CD4-positive, alpha-beta T cell treated with Interleukin-4 for 1 hour (primary cell): ENCODE results near the gene RBM17.
A peak's percentile ranks its signal among the peaks of the same experiment; 100 is the strongest.
"Not testable (repeated sequence)": the region's sequence is repeated elsewhere in the genome, so short reads cannot be mapped to it uniquely, and the experiment has no call there.

Experiments used
- DNase-seq, 2 donors: peaks; one replicate each; pipeline ENCODE4 v3.0.0-alpha.2; 2020 to 2022

RBM17 gene

DNA sequence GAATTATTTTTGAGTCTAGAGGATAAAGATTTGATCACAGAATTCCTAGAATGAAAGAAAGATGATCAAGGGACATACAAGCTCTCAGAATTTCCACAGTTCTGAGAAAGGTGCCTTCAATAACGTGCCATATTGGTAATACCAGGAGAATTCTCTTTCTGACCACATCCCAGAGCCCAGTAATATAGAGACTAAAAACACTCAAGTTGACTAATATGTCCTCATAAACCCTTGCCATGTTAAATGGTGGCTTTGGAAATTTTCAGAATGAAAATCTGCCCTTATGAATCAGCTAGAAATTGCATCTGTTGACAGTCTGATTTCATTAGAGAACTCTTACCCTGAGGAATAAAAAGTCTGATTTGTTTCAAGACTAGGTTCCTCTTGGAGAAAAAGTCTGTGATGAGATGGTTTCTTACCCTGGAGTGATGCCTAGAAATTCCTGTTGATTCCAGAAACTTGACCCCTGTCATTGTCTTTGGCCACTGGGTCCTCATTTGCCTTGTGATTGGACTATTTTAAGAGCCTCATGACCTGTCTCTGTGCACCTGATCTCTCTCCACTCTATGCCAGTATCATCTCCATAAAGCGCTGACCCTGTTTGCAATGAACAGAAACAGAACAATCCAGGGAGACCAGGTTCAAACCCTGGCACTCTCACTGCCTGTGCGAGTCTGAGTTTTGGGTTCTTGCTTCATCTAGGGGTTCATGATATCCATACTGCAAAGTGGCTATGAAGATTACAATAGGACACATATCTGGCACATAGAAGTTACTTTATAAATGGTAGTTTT is 30.0 kb upstream of the RBM17 start:
- DNase-seq, result no peak

DNA sequence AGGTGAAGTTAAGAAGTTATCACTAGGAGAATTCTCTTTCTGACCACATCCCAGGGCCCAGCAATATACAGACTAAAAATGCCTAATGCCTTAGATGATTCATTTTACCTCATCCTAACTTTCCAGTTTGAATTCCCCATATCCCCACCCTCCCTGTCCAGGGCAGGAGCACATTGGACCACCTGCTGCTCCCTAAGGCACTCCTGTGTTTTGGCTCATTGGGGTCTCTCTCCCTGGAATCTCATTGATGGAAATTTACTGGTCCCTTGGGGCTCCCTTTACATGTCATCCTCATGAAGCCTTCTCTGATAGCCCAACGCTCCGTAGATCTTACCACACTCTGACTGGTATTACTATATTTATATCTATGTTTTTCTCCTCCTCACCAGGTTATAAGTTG is 29.3 kb upstream of the RBM17 start:
- DNase-seq, result no peak

DNA sequence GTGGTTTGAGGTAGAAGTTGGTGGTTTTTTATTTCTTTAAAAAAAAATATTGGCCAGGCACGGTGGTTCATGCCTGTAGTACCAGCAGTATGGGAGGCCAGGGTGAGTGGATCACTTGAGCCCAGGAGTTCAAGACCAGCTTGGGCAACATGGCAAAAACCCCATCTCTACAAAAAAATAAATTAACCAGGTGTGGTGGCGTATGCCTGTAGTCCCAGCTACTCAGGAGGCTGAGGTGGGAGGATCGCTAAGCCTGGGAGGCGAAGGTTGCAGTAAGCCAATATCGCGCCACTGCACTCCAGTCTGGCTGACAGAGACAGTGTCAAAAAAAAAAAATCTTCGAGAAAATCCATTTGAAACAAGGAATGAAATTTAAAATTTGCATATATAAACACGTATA is 27.8 kb upstream of the RBM17 start:
- no peak for DNase-seq

DNA sequence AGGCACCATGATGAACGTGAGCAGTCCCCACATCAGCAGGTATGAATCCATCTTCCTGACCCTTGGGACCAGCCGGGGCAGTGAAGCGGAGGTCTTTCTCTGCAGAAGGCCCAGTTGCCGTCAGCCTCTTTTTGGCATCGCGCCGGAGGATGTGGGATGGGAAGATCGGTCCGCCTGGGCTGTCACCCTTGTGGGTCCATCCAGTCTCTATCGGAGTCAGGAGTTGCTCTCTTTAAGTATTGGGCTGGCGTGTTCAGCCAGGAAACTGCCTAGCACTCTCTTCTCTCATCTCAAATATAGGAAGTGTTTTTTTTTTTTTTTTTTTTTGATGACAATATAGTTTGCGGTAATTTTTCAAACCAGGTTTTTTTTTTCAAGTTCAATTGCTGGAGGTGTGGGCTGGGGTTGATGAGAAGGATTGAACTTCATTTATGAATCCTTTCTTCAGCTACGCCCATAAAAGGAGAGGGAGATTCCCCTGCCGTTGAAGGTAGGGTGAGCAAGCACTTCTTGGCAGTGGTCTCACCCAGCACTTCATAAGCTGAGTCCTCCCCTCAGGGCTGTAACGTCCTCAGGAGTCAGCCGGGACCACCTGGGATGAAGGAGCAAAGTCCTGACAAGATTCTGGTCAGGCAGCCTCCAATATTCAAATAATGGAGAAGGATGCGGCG is 26.6 kb upstream of the RBM17 start, which contains the start of gene IL2RA:
IL2RA (minus strand) TSS at position 267 of the 671 bp plus-strand sequence; CDS start at position 51, 216 bp downstream.
- DNase-seq, result peak; percentile 55 to 77

DNA sequence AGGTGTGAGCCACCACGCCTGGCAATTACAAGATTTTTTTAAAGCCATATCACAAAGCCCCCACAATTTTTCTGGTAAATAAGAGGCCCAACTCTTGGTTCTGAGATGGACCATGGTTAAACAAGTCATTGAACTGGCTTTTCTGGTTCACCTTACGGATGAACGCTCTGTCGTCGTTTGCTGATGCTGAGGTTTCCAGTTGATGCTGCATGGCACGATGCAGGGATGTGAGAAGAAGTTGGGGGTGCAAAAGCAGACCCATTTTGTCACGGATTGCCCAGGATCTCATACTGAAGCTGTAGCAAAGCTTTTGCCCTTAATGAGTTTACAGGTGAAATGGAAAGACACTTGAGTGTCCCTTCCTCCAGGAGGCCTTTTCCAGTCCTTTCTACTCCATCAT is 24.7 kb upstream of the RBM17 start:
- no peak for DNase-seq

DNA sequence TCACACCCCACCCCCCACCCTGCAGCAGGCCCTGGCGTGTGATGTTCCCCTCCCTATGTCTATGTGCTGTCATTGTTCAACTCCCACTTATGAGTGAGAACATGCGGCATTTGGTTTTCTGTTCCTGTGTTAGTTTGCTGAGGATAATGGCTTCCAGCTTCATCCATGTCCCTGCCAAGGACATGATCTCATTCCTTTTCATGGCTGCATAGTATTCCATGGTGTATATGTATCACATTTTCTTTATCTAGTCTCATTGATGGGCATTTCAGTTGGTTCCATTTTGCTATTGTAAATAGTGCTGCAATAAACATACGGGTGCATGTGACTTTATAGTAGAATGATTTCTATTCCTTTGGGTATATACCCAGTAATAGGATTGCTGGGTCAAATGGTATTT is 24.1 kb upstream of the RBM17 start:
- not testable (repeated sequence) for DNase-seq

DNA sequence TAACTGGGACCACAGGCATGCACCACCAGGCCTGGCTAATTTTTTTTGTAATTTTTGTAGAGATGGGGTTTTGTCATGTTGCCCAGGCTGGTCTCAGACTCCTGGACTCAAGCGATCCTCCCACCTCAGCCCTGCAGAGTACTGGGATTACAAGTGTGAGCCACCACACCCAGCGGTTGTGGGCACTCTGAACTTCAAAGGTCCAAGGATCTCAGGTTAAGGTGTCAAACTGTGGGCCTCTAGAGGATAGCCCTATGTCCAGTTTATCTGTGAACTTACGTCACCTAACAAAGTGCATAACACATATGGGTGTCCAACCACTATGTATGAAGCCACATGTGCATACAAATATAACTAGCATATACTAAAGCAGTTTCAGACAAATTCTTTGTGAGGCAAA is 23.4 kb upstream of the RBM17 start:
- no peak for DNase-seq

DNA sequence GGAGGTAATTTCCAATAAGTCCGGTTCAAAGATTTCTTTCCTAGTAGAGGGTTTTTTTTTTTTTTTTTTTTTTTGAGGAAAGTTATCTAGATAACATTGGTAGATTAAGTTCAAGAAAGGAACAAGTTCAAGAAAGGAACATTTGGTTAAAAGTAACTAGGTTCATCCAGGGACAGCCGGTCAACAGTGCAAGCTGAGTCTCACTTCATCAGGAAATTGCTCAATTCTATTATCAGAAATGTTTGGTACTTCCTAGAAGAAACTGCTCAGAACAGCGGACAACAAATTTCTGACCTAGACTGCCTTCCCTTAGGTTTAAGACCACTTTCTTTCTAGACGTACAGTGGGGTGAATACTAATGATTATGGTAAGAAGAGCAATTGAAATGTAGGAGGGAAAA is 23.0 kb upstream of the RBM17 start:
- DNase-seq, result no peak

DNA sequence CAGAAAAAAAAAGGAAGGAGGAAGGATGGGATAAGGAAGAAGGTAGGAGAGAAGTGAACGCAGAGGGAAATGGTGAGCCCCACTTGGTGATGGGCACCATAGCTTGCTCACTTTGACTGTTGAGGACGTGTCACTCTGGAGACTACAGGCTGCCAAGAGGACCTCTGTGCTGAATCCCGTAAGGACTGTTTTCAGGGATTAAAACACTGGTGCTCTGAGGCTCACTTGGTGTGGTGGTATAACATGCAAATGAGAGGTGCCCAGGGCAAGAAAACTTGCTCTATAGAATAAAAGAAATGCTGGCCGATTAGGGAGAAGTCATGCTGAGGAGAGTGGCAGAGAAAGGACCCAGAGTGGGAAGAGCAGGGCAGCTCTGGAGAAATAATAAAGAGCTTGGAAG is 21.4 kb upstream of the RBM17 start:
- DNase-seq, result no peak

DNA sequence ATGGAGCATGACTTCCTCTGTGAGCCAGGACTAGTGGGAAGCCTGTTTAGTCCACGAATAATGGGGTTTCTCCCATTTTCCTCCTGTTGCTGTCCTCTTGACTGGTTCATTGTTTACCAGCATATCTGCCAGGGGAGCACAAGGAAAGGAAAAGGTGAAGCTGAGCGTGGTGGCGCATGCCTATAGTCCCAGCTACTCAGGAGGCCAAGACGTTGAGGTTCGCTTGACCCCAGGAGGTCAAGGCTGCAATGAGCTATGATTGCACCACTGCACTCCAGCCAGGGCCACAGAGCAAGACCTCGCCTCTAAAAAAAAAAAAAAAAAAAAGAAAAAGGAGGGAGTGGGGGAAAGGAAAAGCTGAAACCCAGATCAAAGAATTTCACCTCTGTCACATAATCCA is 20.8 kb upstream of the RBM17 start:
- DNase-seq, result no peak

DNA sequence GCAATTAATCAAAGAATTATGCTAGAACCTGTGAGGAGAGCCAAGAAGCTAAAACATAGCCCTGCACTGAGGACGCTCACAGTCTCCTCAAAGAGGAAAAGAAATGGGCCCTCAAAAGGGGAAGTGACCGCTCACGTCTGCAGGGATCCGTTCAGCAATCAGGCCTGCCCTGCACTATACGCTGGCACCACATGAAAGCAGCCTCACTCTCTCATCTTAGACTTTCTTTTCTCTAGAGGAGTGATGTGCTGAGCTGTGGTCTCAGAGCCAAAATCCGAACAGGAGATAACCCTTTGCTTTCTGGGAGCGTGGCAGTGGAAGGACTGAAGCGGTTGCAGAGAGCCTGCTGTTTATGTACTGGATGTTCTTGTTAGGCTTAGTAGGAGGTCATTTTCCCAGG is 20.4 kb upstream of the RBM17 start:
- peak; percentile 54 to 62 for DNase-seq

DNA sequence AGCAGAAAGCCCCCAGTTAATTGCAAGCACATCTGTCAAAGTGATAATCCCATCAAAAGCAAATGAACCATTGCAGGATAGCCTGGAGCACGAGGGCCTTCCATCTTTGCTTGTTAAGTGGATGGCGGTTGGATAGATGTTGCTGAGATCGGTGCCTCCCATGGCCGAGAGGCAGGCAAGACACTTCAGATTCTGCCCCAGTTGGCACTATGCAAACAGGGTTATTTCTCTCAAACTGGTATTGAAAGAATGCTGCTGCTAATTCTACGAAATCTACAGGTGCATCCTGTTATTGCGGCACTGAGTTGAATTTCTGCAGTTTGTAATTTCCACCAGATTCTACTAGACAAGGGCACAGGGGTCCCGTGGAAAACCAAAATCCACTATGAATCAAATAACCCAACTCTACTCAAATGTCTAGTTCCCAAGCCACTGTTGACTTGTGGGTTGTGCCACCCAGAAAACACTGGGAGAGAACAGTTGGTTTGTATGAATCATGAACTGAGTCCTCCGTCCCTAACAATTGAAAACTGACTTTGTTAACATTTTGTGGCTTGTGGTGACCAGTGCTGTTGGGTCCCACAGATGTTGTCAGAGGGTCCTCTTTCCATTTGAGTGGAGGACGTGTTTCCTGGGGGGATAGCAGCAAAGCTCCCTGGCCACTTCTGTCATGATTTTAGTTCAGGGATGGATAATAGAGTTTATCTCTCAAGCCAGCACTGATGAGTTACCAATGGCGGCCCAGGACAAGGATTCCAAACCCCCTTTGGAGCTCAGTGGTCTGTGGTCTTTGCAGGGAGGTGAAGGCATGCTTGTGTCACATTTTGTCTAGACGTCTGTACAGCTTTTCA is 19.5 kb upstream of the RBM17 start:
- DNase-seq, result peak in 1 of 2 donors; percentile 47

DNA sequence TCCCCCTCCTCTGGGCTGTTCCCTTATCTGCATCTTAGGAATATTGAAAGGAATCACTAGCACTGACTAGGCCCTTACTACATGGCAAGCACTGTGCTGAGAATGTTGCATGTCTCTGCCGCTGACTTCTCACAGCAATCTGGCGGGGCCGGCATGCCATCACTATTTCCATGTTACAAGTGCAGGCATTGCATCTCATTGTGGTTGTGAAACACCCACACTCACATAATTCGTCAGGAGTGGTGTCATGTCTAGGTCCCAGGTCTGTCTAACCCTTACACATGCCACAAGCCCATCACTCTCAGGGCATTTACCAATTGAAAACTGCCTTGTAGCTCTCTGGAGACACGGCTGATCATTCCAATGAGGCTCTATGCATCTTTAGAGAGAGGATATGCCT is 18.2 kb upstream of the RBM17 start:
- DNase-seq, result peak in 1 of 2 donors; percentile 21

DNA sequence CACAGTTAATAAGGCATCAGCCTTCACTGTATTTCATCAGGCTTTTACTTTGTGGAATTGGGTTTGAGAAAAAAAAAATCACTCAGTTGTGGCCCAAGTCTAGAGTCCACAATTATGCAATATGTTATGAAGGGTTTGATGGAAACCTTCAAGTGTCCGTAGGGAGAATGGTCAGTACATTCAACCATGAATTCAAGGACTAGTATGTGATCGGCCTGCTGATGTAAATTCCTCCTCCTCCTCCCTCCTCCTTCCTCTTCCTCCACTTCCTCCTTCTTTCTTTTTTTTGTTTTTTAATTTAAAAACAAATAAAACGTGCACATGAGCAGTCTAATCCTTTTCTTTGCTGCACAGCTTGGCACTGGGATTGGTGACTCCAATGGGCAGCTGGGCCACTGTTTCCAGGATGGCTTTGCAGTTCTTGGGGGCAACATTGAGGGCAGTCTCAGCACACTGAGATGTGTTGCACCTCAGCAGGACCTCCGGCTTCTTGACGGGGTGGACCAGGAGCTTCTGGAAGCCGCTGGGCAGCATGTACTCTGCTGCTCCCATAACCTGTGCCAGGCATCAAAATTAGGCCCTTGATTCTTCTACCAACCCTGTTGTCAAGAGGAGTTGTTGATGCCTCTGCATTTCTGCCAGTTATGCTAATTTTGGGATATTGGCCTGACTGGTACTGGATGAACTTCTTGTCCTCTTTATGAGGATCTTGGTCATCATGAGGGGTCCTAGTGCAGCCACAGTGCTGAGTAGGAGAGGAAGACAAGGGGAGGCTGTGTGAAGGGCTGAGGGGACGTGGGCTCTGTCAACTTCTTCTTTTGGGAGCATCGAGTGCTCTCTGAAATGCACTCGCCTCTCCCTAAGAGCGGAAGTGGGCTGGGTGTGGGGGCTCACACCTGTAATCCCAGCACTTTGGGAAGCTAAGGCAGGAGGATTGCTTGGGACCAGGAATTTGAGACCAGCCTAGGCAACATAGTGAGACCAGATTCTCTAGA is 17.4 kb upstream of the RBM17 start:
- no peak for DNase-seq

DNA sequence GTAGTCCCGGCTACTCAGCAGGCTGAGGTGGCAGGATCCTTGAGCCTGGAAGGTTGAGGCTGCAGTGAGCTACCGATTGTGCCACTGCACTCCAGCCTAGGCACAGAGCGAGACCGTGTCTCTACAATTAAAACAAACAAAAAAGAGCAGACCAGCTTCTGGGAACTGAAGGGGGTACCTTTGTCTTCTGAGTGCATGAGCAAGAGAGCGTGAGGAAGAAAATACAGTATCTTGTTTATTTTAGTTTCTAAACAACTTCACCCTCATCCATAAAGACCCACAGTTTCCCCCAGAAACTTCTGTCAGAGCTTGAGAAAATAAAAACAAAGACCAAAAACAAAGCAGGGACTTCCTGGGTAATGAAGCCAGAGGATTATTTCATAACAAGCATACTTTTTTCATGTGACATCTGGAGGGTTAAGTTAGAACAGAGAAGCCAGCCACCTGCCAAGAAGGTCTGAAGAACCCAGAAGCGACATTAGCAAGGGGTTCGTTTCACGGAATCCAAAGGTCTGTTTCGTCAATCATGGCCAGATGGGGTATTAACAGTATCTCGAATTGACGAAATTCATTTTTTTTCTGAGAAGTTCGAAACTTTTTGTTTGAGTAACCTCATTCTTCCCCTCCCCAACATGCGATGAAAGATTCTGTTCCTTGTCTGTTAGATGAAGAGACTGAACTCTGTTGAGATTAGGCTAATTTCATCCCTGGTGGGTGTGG is 16.5 kb upstream of the RBM17 start:
- DNase-seq, result peak in 1 of 2 donors; percentile 40

DNA sequence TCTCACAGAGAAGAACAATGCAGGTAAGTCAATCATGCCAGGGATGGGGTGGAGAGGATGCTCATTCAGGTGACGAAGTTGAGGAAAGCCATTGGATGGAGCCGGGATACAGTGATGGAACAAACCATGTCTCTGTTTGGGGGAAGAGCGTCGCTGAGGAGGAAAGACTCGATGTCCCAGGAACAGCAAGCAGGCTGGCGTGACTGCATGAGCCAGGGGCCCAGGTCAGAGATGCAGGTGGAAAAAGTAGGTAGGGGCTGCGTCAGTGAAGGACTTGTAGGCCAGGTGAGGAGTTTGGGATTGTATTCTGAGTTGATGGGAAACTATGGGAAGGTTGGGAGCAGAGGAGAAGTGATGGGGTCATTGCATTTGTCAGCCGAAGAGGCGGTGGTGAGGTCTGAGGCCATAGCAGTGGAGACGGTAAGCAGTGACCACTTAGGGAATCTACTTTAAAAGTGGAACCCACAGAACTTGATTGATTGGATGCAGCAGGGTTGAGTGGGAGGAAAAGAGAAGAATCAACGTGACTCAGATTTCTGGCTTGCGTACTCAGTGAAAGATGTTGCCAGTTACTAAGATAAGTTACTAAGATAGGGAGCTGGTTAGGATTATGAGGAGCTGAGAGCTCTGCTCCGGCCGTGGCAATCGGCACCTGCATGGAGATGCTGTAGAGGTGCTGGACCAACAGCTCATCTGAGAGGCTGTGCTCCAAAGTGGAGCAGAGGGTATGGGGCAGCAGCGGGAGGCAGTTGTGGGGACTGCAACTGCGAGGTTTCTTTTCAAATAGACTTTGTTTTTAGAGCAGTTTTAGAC is 14.1 kb upstream of the RBM17 start:
- DNase-seq, result no peak

DNA sequence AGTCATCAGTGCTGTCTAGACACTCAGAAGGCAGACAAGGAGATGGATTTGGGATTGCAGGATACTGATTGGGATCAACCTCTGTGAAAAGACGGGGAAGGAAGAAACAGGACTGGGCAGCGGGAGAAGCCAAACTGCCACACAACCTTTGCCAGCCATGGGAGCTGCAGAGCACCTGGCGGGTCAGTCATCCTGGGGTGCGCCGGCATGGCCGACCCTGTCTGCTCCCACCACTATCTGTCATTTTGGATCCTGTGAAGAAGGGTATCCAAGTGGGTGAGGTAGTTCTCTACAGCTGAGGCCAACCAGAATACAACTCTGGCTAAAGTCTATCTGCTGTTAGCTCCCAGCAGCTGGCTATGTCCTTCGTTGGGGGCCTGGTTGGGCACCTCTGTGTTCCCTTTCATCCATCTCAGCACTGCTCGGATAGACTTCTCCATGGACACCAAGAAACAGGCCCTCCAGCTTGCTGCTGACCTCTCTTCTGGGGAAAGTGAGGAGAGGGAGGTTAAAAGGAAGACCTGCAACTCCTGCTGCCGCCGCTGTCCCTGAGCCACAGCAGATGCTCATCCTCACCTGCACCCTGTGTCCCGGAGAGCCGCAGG is 11.7 kb upstream of the RBM17 start:
- no peak for DNase-seq

DNA sequence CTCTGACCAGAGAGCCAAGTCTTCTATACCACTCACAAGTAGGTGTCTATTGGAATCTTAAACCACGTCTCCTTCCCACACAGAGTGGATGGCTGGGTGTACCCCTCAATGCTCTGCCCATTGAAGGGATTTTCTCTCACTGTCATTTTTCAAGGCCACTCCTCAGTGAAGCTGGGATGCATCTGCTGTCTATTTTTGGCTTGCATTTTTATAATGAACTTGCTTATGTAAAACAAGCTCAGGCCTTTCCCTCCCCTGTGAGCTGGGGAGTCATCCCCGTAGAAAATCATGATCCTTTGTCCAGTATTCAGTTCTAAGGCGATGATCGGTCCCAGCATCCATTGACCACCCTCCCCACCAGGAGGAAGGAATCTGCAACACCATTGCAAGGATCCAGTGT is 9.8 kb upstream of the RBM17 start:
- no peak for DNase-seq

DNA sequence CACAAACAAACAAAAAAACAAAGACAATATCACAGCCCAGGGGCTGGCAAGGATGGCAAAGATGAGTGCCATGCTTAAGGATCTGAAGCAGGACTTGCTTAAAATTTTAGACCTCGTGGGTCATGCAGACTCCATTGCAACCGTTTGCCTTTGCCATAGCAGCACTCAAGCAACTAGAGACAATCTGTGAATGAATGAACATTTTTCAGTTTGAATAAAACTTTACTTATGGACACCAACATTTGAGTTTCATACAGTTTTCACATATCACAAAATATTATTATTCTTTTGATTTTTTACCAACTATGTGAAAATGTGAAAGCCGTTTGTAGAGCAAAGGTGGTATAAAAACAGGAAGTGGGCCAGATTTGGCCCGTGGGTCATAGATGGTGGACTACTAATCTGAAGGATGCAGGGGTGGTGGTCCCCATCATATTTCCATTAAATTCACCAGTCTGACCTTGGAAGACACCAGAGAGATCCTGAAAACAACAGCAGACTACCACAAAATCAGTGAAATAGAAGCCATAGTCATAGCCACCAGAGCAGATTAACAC is 8.3 kb upstream of the RBM17 start:
- DNase-seq, result no peak
